ENCODE measurements around the gene SMG9. TPM values are rescaled to one million over a fixed set of nuclear protein-coding genes. Genes with fewer than 3 reads are reported as not detected.

Gene SMG9
- total RNA-seq, 5 donors from 2014 or later (not counting 1 experiment from before 2014, with no cell fraction given): 50.3 to 64.3 (median 56.8) TPM

DNA sequence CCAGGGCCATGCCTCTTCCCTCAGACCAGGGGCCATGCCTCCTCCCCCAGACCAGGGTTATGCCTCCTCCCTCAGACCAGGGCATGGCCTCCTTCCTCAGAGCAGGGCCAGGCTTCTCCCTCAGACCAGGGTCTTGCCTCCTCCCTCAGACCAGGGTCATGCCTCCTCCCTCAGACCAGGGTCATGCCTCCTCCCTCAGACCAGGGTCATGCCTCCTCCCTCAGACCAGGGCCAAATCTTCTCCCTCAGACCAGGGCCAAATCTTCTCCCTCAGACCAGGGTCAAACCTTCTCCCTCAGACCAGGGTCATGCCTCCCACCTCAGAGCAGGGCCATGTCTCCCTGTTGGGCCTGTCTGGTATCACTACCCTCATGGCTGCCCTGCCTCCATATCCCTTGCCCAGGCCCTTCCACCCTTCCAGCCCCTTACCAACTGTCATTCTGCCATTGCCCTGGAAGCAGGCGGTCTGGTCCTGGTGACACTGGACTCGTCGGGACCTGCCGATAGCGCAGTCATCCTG is 43.3 kb upstream of the SMG9 start:
- DNase-seq (no peak), ATAC-seq (replicated peaks in 1 of 4) (peak in 1 of 4 experiments; percentile 13)
- peaks cover 0 to 33% of the 10 kb centered on the region in 2 experiments for H3K27me3 ChIP-seq (replicated peaks in 1 of 2; ENCODE audit: control insufficient read depth in 2 of 2, extremely low read depth in 1 of 2, insufficient read depth in 2 of 2, low read length in 1 of 2)
- POLR2A ChIA-PET: no interaction called here
- H3K4me1 ChIP-seq (ENCODE audit: control insufficient read depth in 1 of 2, extremely low read depth in 1 of 2, insufficient read depth in 2 of 2, low read length in 2 of 2): peaks cover 0 to 12% of the 10 kb centered on the region in 2 experiments
- H3K4me3 Mint-ChIP-seq: peak overlapping the region; percentile 68 to 81 (median 74)
- H3K36me3 Mint-ChIP-seq: no peaks in the 10 kb centered on the region
- peak overlapping the region; percentile 58 to 70 for H3K4me3 ChIP-seq (ENCODE audit: control insufficient read depth in 1 of 2, extremely low read depth in 1 of 2, low read length in 1 of 2)
- H3K4me1 Mint-ChIP-seq: peaks cover 9 to 22% (median 16%) of the 10 kb centered on the region in 3 donors
- no peaks in the 10 kb centered on the region for H3K9me3 ChIP-seq
- no peaks in the 10 kb centered on the region for H3K9me3 Mint-ChIP-seq
- no peak overlapping the region for H3K27ac ChIP-seq (ENCODE audit: low read length)
- whole genome bisulfite sequencing (ENCODE audit: insufficient coverage): 56% methylated on average over 5 of the region's 5 CpGs
- peak overlapping the region in 1 of 2 donors; percentile 48 for H3K27ac Mint-ChIP-seq
- no peaks in the 10 kb centered on the region for H3K36me3 ChIP-seq (ENCODE audit: control insufficient read depth in 2 of 2, extremely low read depth in 1 of 2, insufficient read depth in 1 of 2, low read length in 1 of 2)
- peaks cover 6 to 8% of the 10 kb centered on the region in 2 donors for H3K27me3 Mint-ChIP-seq
- CTCF ChIA-PET: no interaction called here

DNA sequence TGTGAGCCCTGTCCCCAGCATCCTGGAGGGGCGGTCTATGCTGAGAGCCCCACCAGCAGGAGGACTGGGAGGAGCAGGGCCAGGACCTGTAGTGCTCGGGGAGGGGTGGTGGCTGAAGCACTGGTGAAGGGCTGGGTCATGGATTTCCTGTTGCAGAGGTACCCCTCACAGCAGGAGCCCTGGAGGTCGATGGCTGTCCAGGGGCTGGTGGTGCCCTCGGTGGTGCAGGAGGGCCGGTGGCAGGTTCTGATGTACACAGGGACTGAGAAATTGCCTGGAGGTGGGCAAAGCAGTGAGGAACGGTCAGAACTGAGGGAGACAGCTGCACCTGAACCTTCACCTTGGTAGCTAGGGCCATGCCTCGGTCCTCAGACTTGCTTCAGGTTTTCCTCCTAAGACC is 42.8 kb upstream of the SMG9 start:
- H3K27ac Mint-ChIP-seq: no peak overlapping the region
- no peaks in the 10 kb centered on the region for H3K9me3 ChIP-seq
- peaks cover 0 to 38% of the 10 kb centered on the region in 2 experiments for H3K27me3 ChIP-seq (replicated peaks in 1 of 2; ENCODE audit: control insufficient read depth in 2 of 2, extremely low read depth in 1 of 2, insufficient read depth in 2 of 2, low read length in 1 of 2)
- H3K4me1 ChIP-seq (ENCODE audit: control insufficient read depth in 1 of 2, extremely low read depth in 1 of 2, insufficient read depth in 2 of 2, low read length in 2 of 2): peaks cover 0 to 12% of the 10 kb centered on the region in 2 experiments
- ATAC-seq (replicated peaks in 1 of 4) (no peak), DNase-seq (no peak)
- H3K4me3 Mint-ChIP-seq: peak overlapping the region; percentile 34 to 81 (median 56)
- no peak overlapping the region for H3K4me3 ChIP-seq (ENCODE audit: control insufficient read depth in 1 of 2, extremely low read depth in 1 of 2, low read length in 1 of 2)
- H3K9me3 Mint-ChIP-seq: no peaks in the 10 kb centered on the region
- H3K36me3 ChIP-seq (ENCODE audit: control insufficient read depth in 2 of 2, extremely low read depth in 1 of 2, insufficient read depth in 1 of 2, low read length in 1 of 2): no peaks in the 10 kb centered on the region
- ChIA-PET CTCF (no interaction called here), POLR2A (no interaction called here)
- no peaks in the 10 kb centered on the region for H3K36me3 Mint-ChIP-seq
- no peak overlapping the region for H3K27ac ChIP-seq (ENCODE audit: low read length)
- 99% methylated on average over 6 of the region's 7 CpGs for WGBS (ENCODE audit: insufficient coverage)
- H3K27me3 Mint-ChIP-seq: peaks cover 6 to 8% of the 10 kb centered on the region in 2 donors
- H3K4me1 Mint-ChIP-seq: peaks cover 9 to 22% (median 16%) of the 10 kb centered on the region in 3 donors

- DNase-seq (no peak), ATAC-seq (replicated peaks in 1 of 4) (no peak)
- peaks cover 9 to 22% (median 16%) of the 10 kb centered on the region in 3 donors for H3K4me1 Mint-ChIP-seq
- peak overlapping the region; percentile 34 to 67 (median 56) for H3K4me3 Mint-ChIP-seq
- peaks cover 6 to 8% of the 10 kb centered on the region in 2 donors for H3K27me3 Mint-ChIP-seq
- CTCF ChIA-PET: no interaction called here
- H3K27ac Mint-ChIP-seq: no peak overlapping the region
- POLR2A ChIA-PET: no interaction called here
- H3K36me3 Mint-ChIP-seq: no peaks in the 10 kb centered on the region
- H3K9me3 Mint-ChIP-seq: no peaks in the 10 kb centered on the region
- H3K27ac ChIP-seq (ENCODE audit: low read length): no peak overlapping the region
- peaks cover 0 to 40% of the 10 kb centered on the region in 2 experiments for H3K27me3 ChIP-seq (replicated peaks in 1 of 2; ENCODE audit: control insufficient read depth in 2 of 2, extremely low read depth in 1 of 2, insufficient read depth in 2 of 2, low read length in 1 of 2)
- H3K4me3 ChIP-seq (ENCODE audit: control insufficient read depth in 1 of 2, extremely low read depth in 1 of 2, low read length in 1 of 2): no peak overlapping the region
- H3K36me3 ChIP-seq (ENCODE audit: control insufficient read depth in 2 of 2, extremely low read depth in 1 of 2, insufficient read depth in 1 of 2, low read length in 1 of 2): no peaks in the 10 kb centered on the region
- 56% methylated on average over 5 of the region's 6 CpGs for WGBS (ENCODE audit: insufficient coverage)
- no peaks in the 10 kb centered on the region for H3K9me3 ChIP-seq
- H3K4me1 ChIP-seq (ENCODE audit: control insufficient read depth in 1 of 2, extremely low read depth in 1 of 2, insufficient read depth in 2 of 2, low read length in 2 of 2): peaks cover 0 to 12% of the 10 kb centered on the region in 2 experiments
Measured at GRCh38 chr19:43797118-43797517, 42.4 kb upstream of the SMG9 start.

DNA sequence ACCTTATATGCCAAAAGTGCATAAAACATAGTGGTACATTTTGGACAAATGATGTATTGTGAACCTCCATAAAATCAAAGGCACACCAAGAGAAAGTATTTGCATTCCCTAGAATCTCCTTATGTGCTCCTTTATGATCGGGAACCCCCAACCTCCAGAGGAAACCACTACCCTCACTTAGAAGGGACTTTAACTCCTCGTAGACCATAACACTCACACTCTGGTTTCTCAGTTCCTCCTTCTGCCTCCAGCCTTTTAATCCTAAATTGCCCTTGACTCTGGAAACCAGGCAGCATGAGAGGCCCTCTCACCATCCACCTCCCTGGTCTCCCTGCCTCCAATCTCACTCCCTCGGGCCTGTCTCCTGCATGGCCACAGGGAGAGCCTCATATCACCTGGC is 35.8 kb upstream of the SMG9 start:
- CTCF ChIA-PET: interaction anchor here in 1 of 2 donors (0.7 kb wide), 1 partner anchor 343 kb away, joined by 3 read pairs; no protein-coding TSS in a partner anchor

DNA sequence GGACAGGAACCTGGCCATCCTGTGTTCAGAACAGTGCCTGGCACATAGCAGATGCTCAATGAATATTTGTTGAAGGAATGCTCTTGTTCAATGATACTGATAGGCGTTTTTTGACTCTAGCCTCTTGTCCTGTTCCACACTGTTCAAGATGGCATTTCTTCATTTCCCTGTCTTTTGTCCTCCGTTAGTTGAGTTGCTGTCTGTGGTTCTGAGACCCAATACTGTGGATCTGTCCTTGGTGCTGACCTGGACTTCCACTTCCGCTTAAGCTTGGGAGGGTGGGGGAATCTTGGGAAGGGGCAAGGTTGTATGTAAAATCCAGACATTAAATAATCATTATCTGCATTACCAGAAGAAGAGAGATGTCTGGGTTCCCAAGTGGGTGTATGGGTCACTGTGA is 34.3 kb upstream of the SMG9 start:
- POLR2A ChIA-PET: no interaction called here
- CTCF ChIA-PET: no interaction called here

More for the DNA sequence above, 35.8 kb upstream of the SMG9 start:
- DNase-seq (no peak), ATAC-seq (replicated peaks in 1 of 4) (no peak)
- H3K27ac Mint-ChIP-seq: no peak overlapping the region
- Histone ChIP-seq H3K4me3 (ENCODE audit: control insufficient read depth in 1 of 2, extremely low read depth in 1 of 2, low read length in 1 of 2) (no peak overlapping the region), H3K4me1 (ENCODE audit: control insufficient read depth in 1 of 2, extremely low read depth in 1 of 2, insufficient read depth in 2 of 2, low read length in 2 of 2) (no peaks in the 10 kb centered on the region), H3K36me3 (ENCODE audit: control insufficient read depth in 2 of 2, extremely low read depth in 1 of 2, insufficient read depth in 1 of 2, low read length in 1 of 2) (no peaks in the 10 kb centered on the region), H3K27me3 (replicated peaks in 1 of 2; ENCODE audit: control insufficient read depth in 2 of 2, extremely low read depth in 1 of 2, insufficient read depth in 2 of 2, low read length in 1 of 2) (peaks cover 0 to 25% of the 10 kb centered on the region in 2 experiments), H3K27ac (ENCODE audit: low read length) (no peak overlapping the region), H3K9me3 (no peaks in the 10 kb centered on the region)
- no peaks in the 10 kb centered on the region for H3K36me3 Mint-ChIP-seq
- POLR2A ChIA-PET: no interaction called here
- 0% methylated on average over 1 of the region's 3 CpGs for WGBS (ENCODE audit: insufficient coverage)
- no peak overlapping the region for H3K4me3 Mint-ChIP-seq
- peaks cover 13 to 16% of the 10 kb centered on the region in 2 donors for H3K27me3 Mint-ChIP-seq
- no peaks in the 10 kb centered on the region for H3K9me3 Mint-ChIP-seq
- H3K4me1 Mint-ChIP-seq: peaks cover 0 to 2% (median 0%) of the 10 kb centered on the region in 3 donors

GRCh38 chr19:43786665-43787064 is 31.9 kb upstream of the SMG9 start:
- WGBS (ENCODE audit: insufficient coverage): 40% methylated on average over 1 of the region's 1 CpG
- ChIA-PET POLR2A (no interaction called here), CTCF (interaction anchor here in 1 of 2 donors (0.6 kb wide), 1 partner anchor 55 kb away, joined by 4 read pairs; no protein-coding TSS in a partner anchor)

More for the DNA sequence above, 34.3 kb upstream of the SMG9 start:
- Histone ChIP-seq H3K27me3 (replicated peaks in 1 of 2; ENCODE audit: control insufficient read depth in 2 of 2, extremely low read depth in 1 of 2, insufficient read depth in 2 of 2, low read length in 1 of 2) (peaks cover 0 to 20% of the 10 kb centered on the region in 2 experiments), H3K36me3 (ENCODE audit: control insufficient read depth in 2 of 2, extremely low read depth in 1 of 2, insufficient read depth in 1 of 2, low read length in 1 of 2) (no peaks in the 10 kb centered on the region), H3K4me3 (ENCODE audit: control insufficient read depth in 1 of 2, extremely low read depth in 1 of 2, low read length in 1 of 2) (no peak overlapping the region), H3K9me3 (no peaks in the 10 kb centered on the region), H3K27ac (ENCODE audit: low read length) (no peak overlapping the region), H3K4me1 (ENCODE audit: control insufficient read depth in 1 of 2, extremely low read depth in 1 of 2, insufficient read depth in 2 of 2, low read length in 2 of 2) (peaks cover 6 to 14% of the 10 kb centered on the region in 2 experiments)
- ATAC-seq (replicated peaks in 1 of 4): no peak
- Mint-ChIP-seq H3K27me3 (peaks cover 13 to 15% of the 10 kb centered on the region in 2 donors), H3K27ac (no peak overlapping the region), H3K4me3 (no peak overlapping the region), H3K36me3 (no peaks in the 10 kb centered on the region), H3K4me1 (peaks cover 12 to 15% (median 13%) of the 10 kb centered on the region in 3 donors), H3K9me3 (no peaks in the 10 kb centered on the region)
- peak in 1 of 35 experiments; percentile 54 for DNase-seq
- WGBS (ENCODE audit: insufficient coverage): no CpG with 5 or more reads among the region's 3 CpGs

More at GRCh38 chr19:43786665-43787064, 31.9 kb upstream of the SMG9 start:
- Mint-ChIP-seq H3K4me3 (no peak overlapping the region), H3K27ac (no peak overlapping the region), H3K4me1 (peaks cover 33 to 35% (median 33%) of the 10 kb centered on the region in 3 donors), H3K27me3 (peaks cover 9 to 10% of the 10 kb centered on the region in 2 donors), H3K9me3 (no peaks in the 10 kb centered on the region), H3K36me3 (no peaks in the 10 kb centered on the region)
- Histone ChIP-seq H3K27me3 (replicated peaks in 1 of 2; ENCODE audit: control insufficient read depth in 2 of 2, extremely low read depth in 1 of 2, insufficient read depth in 2 of 2, low read length in 1 of 2) (peaks cover 0 to 8% of the 10 kb centered on the region in 2 experiments), H3K27ac (ENCODE audit: low read length) (no peak overlapping the region), H3K4me1 (ENCODE audit: control insufficient read depth in 1 of 2, extremely low read depth in 1 of 2, insufficient read depth in 2 of 2, low read length in 2 of 2) (peaks cover 6 to 36% of the 10 kb centered on the region in 2 experiments), H3K9me3 (no peaks in the 10 kb centered on the region), H3K4me3 (ENCODE audit: control insufficient read depth in 1 of 2, extremely low read depth in 1 of 2, low read length in 1 of 2) (no peak overlapping the region), H3K36me3 (ENCODE audit: control insufficient read depth in 2 of 2, extremely low read depth in 1 of 2, insufficient read depth in 1 of 2, low read length in 1 of 2) (no peaks in the 10 kb centered on the region)
- DNase-seq (no peak), ATAC-seq (replicated peaks in 1 of 4) (no peak)
